Astrocyte of the hippocampus (primary cell): Measurements from ENCODE around the gene MMAB.

Experiments
- DNase-seq: peaks from one replicate; pipeline ENCODE4 v3.0.0; 2011; ENCODE audit warnings: low read depth, low spot score

MMAB gene

GRCh38 chr12:109573029-109573913 is at the start of gene MMAB, which contains the start of gene MVK:
Gene MMAB (minus strand): TSS chr12:109573504. CDS start chr12:109573480, 24 bp downstream.
Gene MVK (plus strand): TSS chr12:109573794. CDS start chr12:109574823, 1,029 bp downstream.
- peak; percentile 99 for DNase-seq

DNA sequence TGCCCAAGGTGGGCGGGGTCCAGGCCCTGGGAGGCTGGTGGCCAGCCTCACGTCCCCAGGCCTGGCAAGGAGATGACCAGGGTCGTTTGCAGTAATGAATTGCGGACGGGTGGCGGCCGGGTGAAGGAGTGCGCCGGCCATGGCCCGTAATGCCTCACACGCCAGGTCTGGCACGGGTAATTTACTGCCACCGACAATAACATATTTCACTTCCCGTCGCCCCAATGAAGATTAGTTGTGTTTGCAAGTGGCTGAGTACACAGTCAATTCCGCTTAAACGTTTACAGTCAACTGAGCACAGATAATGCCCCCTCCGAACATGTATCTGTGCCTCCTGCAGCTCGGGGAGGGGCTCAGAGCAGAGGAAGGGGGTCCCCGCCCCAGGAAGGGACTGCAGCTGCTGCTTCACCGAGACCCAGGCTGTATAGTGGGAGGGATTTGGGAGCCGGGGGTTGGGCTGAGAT is 48.6 kb upstream of the MMAB start:
- no peak for DNase-seq

DNA sequence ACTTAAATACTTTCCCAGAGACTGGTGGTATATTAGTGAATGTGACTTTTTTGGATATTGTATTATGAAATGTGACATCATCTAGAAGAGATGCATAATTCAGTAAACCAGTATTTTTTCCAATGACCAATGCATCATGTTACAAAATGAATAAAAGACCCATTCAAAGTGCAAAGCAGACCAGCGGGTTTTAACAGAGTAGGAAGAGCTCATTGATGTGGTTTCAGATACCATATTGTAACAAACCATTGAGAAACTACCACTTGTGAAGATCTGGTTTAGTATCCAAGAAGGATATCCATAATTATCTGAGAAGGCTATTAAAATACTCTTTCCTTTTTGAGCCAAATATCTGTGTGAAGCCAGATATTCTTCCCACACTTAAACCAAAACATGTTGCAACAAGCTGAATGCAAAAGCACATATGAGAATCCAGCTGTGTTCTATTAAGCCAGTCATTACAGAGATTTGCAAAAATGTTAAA is 47.9 kb upstream of the MMAB start:
- DNase-seq, result no peak

DNA sequence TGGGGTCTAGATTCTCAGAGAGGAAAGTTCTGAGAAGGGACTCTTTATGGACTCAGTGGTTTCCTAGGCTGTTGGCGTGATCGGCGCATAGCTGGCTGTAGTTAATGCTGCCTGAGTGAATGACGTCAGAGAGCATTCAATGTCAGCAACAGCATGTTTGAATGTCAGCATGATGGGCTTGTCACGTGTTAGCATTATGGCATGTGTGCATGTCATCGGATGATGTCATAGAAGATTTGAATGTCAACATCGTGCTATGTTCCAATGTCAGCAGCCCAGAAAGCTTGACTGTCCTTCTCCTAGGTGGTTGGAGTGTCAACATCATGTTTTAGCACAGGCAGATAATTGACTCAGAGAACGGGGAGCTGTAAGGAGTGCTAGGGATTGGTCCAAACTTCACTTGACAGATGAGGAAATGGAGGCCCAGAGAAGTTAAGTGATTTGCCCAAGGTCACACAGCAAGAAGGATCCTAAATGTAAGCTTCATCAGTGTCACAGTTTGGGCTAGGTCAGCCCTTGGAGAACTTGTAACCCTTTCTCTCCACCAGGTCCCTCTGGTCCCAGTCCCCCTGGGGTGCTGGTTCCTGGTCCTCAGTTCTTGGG is 45.8 kb upstream of the MMAB start:
- no peak for DNase-seq

DNA sequence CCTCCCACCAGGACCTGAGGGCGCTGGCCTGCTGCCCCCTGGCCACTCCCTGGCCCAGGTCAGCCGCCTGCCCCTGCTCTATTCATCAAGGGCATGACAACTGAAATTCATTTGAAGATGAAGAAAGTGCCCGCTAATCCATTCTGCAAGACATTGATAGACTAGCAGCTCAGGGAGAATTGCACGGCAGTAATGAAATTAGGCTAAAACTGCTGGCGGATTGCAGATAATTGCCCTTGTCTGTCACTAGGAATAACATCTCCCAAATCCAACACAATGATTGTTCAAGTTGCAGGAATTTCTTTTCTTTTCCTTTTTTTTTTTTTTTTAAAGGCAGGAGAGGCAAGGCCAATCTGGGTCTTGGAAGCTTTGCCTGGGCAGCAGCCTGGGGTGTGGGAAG is 44.8 kb upstream of the MMAB start:
- no peak for DNase-seq

DNA sequence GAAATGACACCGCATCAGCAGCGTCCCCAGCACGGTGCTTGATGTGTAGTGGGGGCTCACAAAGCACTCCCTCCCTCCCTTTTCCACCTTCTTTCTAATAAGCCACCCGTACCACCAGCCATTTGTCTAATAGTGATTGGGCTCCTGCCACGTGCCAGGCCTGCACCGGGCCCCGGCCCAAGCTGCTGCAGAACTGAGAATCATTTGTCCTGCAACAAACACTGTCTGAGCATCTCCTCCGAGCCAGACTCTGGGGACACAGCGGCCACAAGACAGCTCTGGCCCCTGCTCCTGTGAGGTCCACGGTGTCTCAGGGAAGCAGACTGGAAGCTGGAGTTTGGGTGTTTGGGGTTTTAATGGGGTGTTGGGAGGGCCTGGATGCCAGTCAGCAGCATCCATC is 44.2 kb upstream of the MMAB start:
- no peak for DNase-seq

- DNase-seq, result no peak
These were observed 42.4 kb upstream of the MMAB start for GRCh38 chr12:109615556-109616229.

DNA sequence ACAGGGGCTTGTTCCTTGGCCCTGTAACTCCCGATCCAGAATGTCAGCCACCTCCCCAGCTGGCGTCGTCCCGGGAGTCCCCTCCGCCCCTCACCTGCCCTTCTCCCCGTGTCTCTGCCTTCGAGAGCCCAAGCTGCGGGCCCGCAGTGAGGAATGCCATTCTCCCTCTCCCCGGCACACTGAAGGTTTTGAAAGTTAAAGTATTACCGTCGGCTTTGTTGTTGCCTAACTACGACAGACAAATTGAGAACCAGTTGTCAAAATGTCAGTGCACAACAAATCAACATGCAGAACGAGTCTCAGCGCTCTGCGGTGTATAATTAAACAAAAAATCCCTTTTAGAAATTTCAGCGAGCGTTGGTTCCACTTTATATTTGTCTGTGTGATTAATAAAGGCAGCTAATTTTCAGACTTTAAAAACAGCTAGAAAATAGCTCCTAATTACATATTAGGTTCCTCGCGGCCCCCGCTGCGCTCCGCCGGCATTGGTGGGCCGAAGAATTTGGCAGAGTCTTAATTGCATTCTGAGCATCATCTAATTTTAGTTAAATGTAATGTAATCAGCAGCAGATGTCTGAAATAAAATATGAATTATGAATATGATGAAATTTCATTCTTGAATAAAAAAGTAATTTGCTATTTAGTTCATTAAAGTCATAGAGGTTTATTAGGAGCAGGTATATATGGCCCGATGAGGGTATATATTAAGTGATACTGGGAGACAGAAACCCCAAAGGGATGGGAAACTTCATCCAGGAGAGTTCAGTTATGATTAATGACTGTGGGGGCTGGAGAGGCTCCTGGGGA is 40.5 kb upstream of the MMAB start:
- DNase-seq, result no peak

GRCh38 chr12:109612975-109613502 is 39.7 kb upstream of the MMAB start:
- DNase-seq, result peak; percentile 20

DNA sequence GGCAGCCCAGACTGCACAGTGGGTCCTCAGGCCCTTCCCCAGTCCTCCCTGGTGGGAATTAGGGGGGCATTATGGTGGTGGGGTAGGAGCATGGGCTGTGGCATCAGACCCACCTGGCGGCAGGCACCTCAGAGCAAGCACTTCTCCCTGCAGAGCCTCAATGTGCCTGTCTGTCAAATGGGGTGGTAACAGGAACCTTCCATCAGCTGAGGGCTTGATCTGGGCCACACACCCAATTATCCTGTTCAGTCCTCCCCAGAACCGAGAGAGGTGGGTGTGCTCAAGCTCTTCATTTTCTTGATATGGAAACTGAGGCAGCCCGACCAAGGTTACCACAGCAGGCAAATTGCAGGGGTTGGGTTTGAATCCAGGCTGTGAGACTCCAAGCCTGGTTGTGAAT is 38.7 kb upstream of the MMAB start:
- DNase-seq, result no peak

- DNase-seq, result no peak
These were observed 37.9 kb upstream of the MMAB start for GRCh38 chr12:109611223-109611622.

DNA sequence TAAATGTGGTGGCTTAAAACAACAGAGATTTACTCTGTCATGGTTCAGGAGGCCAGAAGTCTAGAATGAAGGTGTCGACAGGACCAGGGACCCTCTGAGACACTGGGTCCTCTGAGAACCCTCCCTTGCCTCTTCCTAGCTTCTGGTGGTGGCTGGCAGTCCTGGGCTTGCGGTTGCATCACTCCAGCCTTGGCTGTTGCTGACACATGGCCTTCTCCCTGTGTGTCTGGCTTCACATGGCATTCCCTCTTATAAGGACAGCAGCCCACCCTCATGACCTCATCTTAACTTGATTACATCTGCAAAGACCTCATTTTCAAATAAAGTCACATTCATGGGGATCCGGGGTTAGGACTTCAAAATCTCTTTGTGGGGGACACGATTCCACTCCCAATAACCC is 37.2 kb upstream of the MMAB start:
- DNase-seq, result no peak

DNA sequence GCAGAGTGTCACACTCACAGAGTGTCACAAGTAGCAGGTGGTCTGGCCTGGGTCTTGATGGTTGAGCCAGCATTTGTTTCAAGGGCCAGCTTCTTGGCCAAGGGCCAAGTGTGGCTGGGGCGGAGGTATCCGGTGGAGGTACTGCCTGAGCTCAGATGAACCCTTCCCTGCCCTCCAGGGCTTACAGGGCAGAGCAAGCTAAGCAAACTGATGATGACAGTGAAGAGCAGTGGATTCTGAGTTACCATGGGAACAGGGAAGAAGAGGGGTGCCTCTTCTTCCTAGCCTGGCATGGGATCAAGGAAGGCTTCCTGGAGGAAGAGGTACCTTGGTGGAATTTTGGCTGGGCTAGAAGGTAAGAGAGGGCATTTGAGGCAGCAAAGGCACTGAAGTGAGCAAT is 36.0 kb upstream of the MMAB start:
- DNase-seq, result no peak

DNA sequence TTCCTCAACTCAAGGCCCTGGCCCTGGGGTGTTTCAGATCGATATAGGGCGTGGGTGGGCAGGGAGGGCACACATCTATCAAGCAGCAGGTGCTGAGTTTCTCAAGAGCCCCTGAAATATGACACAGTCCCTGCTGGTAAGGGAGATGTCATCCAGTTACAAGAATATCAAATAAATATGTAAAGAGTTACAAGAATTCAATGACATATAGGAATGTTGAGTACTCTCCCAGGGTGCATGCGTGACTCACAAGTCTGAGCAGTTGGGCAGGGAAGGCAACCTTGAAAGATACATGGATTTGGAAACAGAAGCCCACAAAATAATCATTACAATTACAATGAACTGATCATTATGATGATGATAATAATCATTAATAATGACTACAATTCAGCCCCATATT is 35.5 kb upstream of the MMAB start:
- DNase-seq, result no peak

- no peak for DNase-seq
These were observed 35.0 kb upstream of the MMAB start for GRCh38 chr12:109608270-109608669.

GRCh38 chr12:109607618-109608017 is 34.3 kb upstream of the MMAB start:
- DNase-seq, result no peak

DNA sequence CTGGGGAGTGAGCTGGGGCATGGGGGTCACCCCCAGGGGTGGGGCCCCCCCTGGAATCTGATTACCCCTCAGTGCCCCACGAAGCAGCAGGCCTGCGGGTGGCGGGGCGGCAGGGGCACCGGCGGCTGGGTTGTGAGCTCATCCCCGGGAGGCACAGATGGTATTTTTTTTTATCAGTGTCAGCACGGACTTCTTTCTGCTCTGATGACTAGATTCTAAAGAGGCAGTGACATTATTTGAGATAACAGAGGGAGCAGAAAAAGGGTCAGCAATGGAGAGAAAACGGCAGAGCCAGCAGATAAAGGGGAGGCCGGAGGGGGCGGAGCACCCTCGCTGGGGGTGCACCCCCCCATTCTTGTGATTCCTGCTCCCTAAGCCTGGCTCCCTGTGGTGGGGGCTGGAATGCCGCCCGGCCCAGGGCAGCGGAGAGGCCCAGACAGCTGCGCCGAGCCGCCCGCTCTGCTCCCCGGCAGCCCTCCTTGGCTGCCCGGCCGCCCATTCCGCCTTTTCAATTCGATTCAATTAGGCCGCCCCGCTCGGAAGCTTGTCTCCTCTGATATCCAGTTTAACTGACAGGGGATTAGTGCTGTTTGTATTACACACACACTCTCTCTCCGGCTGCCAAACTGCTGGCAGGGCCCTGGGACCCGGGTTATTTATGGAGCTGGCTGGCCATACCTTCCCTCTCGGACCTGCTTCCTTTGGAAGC is 33.2 kb upstream of the MMAB start:
- peak; percentile 76 for DNase-seq

GRCh38 chr12:109605599-109606228 is 32.4 kb upstream of the MMAB start:
- DNase-seq, result no peak

GRCh38 chr12:109605016-109605415 is 31.7 kb upstream of the MMAB start:
- no peak for DNase-seq

- no peak for DNase-seq
These were observed 30.9 kb upstream of the MMAB start for GRCh38 chr12:109604132-109604585.
